HG02642 (cell line): ENCODE data around the gene EXD1.
"Not testable (repeated sequence)": the region's sequence is repeated elsewhere in the genome, so short reads cannot be mapped to it uniquely, and the experiment has no call there.

Experiments used
- ATAC-seq: cut with Tn5 transposase; IDR thresholded peaks from one replicate; pipeline ENCODE4 v1.9.1; 2021; ENCODE audit warnings: mild to moderate bottlenecking; ENCODE audit not compliant: unreplicated experiment, poor library complexity

The EXD1 gene

DNA sequence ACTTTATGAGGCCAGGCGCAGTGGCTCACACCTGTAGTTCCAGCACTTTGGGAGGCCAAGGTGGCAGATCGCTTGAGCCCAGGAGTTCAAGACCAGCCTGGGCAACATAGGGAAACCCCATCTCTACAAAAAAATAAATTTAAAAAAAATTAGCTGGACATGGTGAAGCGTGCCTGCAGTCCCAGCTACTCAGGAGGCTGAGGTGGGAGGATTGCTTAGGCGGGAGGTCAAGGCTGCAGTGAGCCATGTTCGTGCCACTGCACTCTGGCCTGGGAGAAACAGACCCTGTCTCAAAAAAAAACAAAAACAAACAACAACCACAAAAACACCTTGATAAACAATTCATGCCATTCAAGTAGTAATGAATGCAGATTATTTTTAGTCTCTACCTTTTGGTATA, 4.7 kb upstream of the EXD1 start:
- not testable (repeated sequence) for ATAC-seq

DNA sequence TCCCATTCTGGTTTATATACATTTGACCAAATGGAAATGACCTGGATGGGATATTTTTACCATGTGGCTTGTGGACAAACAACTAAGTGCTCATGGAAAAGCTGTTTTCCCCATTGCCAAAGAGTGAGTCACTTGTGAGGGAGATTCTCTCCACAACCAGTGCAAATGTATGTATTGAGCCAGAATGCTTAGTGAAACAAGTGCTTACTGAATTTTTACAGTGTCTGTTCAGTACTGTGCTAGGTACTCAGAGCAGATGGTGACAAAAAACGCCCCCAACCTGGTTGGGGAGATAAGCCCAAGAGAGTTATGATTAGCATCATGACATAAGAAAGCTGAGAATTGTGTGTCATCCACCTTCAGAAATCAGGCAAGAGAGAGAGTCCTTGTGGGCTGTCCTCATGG, 2.8 kb upstream of the EXD1 start:
- ATAC-seq = no peak

DNA sequence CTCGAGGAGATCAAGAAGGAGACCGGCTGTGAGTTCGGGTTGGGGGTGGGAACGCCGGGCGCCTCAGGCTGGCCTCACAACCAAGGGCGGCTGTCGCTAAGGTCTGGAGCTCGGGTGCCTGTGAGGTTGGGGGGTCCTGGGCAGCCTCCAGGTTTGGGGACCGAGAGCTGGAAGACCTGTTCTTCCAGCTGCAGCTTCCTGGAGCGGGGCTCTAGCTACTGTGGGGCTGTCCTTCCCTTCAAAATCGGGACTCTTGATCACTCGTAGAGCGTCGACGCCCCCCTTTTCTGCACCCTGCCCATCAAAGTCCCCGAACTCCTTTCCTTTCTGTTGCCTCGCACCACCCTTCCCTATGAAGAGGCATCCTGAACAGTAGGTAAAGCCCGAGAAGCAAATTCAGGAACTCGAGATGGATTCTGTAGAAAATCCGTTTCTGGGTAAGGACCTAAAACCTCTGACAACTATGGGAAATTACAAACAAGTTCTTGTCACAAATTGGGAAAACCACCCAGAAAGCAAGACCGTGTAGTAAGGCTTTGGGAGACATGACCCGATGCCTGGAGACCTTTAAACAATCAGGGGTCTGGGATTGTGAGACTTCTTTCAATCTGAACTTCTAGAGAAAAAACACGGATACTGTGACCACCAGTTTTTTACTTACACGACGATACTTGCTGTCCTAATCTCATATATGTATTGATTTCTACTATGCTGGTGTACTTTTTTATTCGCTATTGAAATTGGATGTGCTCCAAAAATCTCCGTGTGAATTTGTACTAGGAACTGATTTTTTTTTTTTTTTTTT, 1.1 kb upstream of the EXD1 start:
- peak; percentile 39 for ATAC-seq

DNA sequence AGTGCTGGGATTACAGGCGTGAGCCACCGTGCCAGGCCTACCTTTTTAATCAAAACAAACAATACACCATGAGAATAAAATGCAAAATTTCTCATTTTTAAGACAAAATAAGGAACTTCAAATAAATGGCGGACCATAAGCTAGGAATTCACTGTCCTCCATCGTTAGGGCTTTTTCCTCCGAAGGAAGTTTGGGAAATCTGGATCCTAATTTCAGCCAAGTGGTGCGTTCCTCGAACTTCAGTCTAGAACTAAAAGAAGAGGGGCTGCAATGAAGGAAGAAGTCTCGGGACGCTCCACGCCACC, 260 bp downstream of the EXD1 start:
- ATAC-seq = no peak

DNA sequence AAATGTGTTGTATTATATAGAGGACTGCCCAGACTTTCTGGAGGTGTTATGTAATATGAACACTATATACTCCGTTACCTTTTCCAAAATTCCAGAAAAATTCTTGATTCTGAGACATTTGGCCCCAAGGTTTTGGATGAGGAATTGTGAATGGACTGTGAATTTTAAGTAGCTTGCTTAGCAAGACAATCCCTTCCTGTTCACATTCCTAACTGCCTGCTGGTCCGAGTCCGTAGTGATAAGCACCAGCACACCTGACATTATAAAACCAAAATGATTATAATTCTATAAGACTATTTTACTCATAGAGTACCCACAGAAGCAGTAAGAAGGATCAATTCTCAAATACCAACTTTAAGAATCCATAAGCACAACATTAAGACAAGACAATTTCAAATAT, 11.2 kb downstream of the EXD1 start:
- no peak for ATAC-seq

DNA sequence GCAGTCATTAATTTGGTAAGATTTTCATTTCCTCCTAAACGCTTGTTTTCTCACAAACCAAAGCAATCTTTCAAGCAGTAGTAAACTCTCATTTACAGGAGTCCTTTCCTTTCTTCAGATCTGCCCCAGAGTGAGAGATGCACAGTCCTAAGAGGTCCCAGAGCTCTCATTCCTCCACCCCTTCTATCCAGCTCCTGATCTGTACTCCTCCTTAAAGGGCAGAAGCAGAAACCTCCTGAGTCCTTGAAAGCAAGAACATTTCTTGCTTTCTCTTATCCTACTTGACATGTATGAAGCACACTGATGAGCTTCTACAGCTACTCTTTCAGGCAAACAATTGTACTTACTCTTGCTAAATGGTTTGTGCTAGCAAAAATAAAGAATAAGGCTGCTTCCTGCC, 11.7 kb downstream of the EXD1 start:
- ATAC-seq = no peak

DNA sequence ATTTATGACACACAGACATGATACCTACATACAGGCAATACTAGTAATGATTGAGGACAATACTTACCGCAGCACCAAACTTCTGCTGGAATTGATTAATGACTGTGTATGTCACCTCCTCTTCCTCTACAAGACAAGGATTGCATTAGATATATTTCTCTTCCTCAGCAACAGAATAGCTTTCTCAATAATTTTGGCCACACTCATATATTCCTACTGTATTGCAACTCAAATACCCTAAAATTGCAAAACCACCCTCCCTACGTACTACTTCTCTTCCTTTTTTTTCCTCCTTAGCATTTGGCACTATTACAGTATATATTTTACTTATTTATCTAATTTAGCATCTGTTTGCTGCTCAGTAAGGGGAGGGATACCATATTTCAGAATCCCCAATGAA, 14.8 kb downstream of the EXD1 start:
- ATAC-seq = no peak

DNA sequence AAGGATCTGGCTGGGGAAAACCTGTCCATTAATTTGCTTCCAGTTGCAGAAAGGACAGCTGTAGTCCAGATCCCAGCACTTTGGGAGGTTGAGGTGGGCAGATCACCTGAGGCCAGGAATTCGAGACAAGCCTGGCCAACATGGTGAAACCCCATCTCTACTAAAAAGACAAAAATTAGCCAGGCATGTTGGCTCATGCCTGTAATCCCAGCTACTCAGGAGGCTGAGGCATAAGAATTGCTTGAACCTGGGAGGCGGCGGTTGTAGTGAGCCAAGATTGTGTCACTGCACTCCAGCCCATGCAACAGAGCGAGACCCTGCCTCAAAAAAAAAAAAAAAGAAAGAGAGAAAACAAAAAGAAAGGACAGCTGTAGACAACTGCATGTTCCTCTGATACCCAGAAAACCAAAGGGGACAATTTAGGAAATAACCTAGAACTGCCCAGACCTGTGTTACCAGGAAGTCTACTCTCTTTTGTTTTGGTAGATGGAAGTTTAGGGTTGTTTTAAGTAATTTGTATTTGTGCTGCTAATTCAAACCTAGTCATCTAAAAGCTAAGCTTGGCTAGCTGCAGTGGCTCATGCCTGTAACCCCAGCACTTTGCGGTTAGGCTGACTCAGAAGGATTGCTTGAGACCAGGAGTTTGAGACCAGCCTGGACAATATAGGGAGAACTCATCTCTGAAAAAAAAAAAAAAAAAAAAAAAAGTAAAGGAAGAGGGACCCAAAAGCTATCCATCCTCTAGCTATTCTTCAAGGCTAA, 22.7 kb downstream of the EXD1 start:
- ATAC-seq = no peak

DNA sequence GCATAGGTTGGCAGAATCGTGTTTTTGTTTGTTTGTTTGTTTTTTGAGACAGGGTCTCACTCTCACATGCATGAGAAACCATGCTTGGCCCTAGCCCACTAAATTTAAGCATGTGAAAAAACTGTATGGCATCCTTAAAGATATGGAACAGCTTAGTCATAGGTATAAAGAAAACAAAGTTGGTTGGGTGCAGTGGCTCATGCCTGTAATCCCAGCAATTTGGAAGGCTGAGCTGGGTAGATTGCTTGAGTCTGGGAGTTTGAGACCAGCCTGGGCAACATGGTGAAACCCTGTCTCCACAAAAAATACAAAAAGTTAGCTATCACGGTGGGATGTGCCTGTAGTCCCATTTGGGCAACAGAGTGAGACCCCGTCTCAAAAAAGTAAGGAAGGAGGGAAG, 25.2 kb downstream of the EXD1 start:
- ATAC-seq = no peak

DNA sequence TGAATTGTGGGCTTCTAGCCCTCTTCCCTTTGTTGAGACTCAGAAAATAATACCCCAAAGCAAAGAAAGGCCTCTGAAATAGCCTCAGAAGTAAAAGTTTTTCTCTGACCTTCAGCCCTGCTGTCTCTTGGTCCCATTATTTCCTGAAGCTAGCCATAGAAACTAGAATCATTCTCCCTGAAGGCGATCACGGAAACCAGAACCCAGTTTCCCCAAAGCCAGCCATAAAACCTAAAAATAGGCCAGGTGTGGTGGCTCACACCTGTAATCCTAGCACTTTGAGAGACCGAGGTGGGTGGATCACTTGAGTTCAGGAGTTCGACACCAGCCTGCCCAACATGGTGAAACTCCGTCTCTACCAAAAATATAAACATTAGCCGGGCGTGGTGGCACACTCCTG, 27.2 kb downstream of the EXD1 start:
- ATAC-seq = no peak

DNA sequence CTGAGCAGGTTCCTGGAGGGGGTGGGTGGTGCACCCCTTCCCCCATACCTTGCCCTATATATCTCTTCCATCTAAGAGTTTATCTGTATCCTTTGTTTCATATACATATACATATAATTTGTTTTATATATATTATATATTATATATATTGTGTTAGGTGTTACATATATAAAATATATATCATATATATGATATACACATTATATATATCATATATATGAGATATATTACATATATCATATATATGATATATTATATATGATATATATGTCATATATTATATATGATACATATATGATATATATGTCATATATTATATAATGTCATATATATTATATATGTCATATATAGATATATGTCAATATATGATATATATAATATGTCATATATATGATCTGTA, 31.1 kb downstream of the EXD1 start:
- ATAC-seq = no peak

DNA sequence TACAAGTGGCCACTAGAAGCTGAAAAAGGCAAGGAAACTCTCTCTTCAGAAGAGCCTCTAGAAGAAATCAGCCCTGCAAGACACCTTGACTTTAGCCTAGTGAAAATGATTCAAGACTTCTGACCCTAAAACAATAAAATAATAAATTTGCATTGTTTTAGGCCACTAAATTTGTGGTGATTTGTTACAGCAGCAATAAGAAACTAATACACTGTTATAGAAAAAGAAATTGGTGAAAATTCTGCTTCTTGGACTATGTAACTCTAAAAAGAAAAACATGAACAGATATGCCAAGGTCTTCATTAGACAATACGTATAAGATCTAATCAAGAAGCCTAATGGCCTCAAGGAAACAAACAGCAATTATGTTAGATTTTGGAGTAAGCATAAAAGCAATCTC, 36.1 kb downstream of the EXD1 start:
- no peak for ATAC-seq

DNA sequence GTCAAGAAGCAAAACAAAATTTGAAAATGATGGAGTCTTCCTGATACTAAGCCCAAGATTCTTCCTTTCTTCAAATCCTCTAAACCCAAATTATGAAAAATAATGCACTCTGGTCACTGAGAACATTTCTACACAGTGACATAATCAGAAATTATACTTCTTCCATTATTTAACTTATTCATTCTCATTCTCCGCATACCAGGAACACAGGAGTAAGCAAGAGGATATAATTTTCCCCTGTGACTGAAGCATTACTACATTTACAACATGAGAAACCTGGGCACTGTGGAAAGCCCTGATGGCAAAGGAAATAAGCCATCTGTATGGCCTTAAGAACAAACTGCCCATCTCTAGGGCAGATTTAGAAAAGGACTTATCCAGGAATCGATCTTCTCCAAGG, 47.0 kb downstream of the EXD1 start:
- ATAC-seq = no peak

DNA sequence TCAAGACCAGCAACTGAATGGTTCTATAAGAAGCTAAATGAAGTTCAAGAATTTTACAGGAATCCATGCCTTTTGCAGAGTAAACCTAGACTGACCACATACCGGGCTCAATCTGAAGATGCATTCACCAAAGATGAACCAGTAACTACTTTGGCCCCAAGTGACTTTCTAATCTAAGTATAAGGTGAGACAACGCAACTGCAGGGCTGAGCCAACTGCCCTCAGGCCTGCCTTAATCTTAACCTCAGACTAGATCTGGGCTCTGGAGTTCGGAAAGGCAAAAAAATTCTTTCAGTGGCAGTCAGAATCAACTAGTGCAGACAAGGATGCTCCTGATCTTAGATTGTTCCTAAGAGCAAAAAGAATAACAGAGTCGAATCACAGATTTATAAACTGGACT, 48.3 kb downstream of the EXD1 start:
- ATAC-seq = no peak

DNA sequence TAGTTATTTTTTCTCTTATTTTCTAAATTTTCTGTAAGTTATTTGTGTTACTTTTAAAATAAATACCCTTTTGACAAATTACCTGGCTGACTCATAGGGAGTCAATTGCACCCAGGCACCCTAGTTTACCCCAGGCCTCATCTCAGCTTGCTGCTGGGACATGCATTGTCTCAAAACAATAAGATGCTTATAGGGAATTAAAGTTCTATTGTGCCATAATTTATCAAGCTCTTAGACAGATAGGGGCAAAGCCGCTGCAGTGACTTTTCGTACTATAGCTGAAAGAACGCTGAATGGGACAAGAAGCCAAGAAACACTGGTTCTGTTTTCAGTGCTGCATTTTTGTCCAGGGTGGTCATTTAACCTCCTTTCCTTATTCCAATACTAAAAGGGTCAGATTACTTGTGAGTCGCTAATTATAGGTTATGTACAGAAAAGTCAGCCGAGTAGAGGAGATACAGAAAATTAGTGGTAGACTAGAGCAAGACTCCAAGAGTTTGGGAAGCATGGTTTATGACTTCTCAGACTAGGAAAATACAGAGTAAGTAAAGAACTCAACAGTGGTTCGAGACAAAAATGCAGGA, 50.3 kb downstream of the EXD1 start:
- ATAC-seq = no peak

DNA sequence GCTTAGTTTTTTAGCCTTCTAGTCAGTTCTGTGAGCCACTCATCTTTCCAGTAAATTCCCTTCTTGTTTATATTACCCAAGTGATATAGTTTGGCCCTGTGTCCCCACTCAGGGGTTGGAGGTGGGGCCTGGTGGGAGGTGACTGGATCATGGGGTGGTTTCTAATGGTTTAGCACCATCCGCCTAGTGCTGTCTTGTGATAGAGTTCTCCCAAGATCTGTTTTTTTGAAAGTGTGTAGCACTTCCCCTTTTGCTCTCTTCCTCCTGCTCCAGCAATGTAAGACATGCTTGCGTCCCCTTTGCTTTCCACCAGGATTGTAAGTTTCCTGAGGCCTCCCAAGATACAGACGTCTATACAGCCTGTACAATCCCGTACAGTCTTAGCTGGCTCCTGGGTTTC, 60.8 kb downstream of the EXD1 start:
- no peak for ATAC-seq

DNA sequence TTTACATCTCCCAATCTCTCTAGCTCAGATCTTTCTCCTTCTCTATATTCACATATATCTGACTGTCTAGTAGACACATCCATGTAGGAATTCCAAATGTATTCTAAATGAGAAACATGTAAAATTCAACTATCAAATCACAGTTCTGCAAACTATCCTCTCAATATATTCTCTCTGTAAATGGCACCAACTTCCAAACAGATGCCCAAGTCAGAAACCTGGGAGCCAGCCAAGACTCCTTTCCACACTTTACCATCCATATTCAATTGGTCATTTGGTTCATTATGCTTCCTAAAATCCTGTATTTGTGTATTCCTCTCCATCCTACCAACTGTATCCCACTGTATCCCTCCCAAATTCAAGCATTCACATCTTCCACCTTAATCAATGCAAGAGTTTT, 61.5 kb downstream of the EXD1 start:
- no peak for ATAC-seq

DNA sequence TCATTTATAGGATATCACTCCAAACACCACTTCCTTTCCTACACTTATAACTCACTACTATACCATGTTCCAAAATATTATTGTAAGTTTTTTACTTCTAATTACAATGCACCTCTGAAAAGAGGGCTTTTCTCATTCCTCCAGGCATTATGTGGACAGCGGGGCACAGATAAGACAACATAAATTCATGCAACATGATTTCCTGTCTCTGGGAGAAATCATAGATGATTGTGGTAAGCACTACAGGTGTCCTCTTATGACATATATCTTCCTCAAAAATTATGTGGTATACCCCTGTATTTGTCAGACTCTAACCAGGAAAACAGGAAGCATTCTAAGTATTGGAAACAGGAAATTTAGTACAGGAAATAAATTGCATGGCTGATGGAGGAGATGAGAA, 68.8 kb downstream of the EXD1 start:
- ATAC-seq = no peak

DNA sequence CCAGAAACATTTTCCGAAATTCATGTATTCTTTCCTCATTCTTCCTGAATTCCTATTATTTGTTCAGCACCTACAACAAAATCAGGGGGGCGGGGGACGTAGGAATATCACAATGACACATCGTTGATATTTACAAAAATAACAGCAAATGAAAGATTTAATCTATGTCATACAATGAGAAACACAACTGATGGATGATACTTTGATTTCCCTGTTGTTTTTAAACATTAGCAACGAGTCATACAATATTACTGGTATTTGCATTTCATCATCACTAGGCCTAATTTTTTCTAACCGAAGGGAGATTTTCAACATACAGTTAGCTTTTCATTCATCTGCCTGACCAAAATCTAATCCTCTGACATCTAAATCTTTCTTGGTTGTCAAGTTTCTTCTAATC, 69.2 kb downstream of the EXD1 start:
- ATAC-seq = no peak

DNA sequence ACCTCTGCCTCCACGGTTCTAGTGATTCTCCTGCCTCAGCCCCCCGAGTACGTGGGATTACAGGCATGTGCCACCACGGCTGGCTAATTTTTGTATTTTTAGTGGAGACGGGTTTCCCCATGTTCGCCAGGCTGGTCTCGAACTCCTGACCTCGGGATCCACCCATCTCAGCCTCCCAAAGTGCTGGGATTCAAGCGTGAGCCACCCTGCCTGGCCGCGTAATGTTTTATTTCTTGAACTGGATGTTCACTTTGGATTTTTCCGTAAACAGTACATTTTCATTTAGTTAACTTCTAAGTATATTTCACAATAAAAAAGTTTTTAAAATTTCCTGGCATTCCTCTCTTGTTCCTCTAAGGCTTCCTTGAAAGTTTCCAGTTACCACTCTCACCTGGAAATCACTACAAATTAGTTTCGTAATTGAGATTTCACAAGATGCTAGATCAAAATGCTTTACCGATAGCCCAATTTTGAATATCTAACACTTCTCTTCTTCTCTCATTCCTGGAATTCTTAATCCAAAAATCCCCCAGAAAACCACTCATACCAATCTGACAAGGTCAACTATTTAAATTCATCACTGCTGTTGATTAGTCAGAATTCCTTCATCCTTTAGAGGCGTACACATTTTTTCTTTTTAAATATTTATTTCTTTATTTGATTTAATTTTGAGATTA, 69.8 kb downstream of the EXD1 start:
- ATAC-seq = no peak

DNA sequence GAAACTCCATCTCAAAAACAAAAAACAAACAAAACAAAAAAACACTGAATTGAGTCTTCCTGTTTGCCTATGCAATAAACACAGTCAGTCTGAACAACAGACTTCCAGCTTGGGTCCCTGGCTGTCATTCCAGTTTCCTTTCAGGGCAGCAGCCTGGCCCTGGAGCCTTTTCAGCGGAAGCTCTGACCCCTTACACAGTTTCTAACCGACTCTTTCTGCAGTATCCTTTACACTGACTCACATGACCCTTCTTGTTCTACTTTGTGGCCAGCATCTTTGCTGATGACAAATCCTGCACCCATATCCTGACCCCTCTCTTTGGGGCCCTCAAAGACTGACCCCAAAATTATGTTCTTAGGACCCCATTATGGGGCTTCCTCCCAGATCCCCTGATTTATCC, 76.1 kb downstream of the EXD1 start:
- no peak for ATAC-seq
